Mesendoderm (in vitro differentiated cells): Measurements from ENCODE around the gene CASZ1.
A peak's percentile ranks its signal among the peaks of the same experiment; 100 is the strongest.

Experiments used
- DNase-seq: peaks from one replicate; pipeline ENCODE4 v3.0.0; 2013
- H2AK5ac ChIP-seq: 2 replicates; pipeline ENCODE4 v1.6.1; 2013; ENCODE audit warnings: low read length, inconsistent platforms
- H2BK120ac ChIP-seq: 2 replicates; pipeline ENCODE4 v1.6.1; 2013; ENCODE audit warnings: low read depth, mild to moderate bottlenecking, low read length, moderate library complexity, mixed read lengths
- H2BK15ac ChIP-seq: replicated peaks from 2 replicates; pipeline ENCODE4 v1.6.1; 2013; ENCODE audit warnings: low read depth, mild to moderate bottlenecking, moderate library complexity
- H2BK5ac ChIP-seq: 2 replicates; pipeline ENCODE4 v1.6.1; 2013; ENCODE audit warnings: low read length, inconsistent platforms
- H3K18ac ChIP-seq: 2 replicates; pipeline ENCODE4 v1.6.1; 2013; ENCODE audit warnings: mild to moderate bottlenecking, low read length, mixed read lengths
- H3K23ac ChIP-seq: one replicate; pipeline ENCODE4 v1.6.1; 2013; ENCODE audit warnings: low read length
- H3K27ac ChIP-seq: 2 replicates; pipeline ENCODE4 v1.5.1; 2013; ENCODE audit warnings: low read depth, mild to moderate bottlenecking, inconsistent platforms, low read length, moderate library complexity
- H3K27me3 ChIP-seq: 2 replicates; pipeline ENCODE4 v1.6.1; 2013; ENCODE audit warnings: low read length, control low read depth, mild to moderate bottlenecking, inconsistent platforms; ENCODE audit not compliant: insufficient read depth, poor library complexity
- H3K36me3 ChIP-seq: 2 replicates; pipeline ENCODE4 v1.6.1; 2013; ENCODE audit warnings: low read length, inconsistent platforms; ENCODE audit not compliant: control insufficient read depth, insufficient read depth
- H3K4ac ChIP-seq: one replicate; pipeline ENCODE4 v1.6.1; 2013; ENCODE audit warnings: low read depth, mild to moderate bottlenecking, low read length, moderate library complexity
- H3K4me1 ChIP-seq: 2 replicates; pipeline ENCODE4 v1.6.1; 2013; ENCODE audit warnings: low read depth, low read length, inconsistent platforms; ENCODE audit not compliant: control insufficient read depth
- H3K4me2 ChIP-seq: 2 replicates; pipeline ENCODE4 v1.6.1; 2013; ENCODE audit warnings: low read length
- H3K4me3 ChIP-seq: 2 replicates; pipeline ENCODE4 v1.5.1; 2013; ENCODE audit warnings: mild to moderate bottlenecking, low read length
- H3K56ac ChIP-seq: one replicate; pipeline ENCODE4 v1.6.1; 2013; ENCODE audit warnings: low read length
- H3K79me1 ChIP-seq: 2 replicates; pipeline ENCODE4 v1.6.1; 2013; ENCODE audit warnings: low read length, inconsistent platforms
- H3K79me2 ChIP-seq: 2 replicates; pipeline ENCODE4 v1.6.1; 2013; ENCODE audit warnings: mild to moderate bottlenecking, low read length; ENCODE audit not compliant: control insufficient read depth, insufficient read depth
- H3K9ac ChIP-seq: 2 replicates; pipeline ENCODE4 v1.6.1; 2013; ENCODE audit warnings: low read length, inconsistent platforms
- H4K5ac ChIP-seq: one replicate; pipeline ENCODE4 v1.6.1; 2013; ENCODE audit warnings: low read length
- H4K8ac ChIP-seq: one replicate; pipeline ENCODE4 v1.6.1; 2013; ENCODE audit warnings: low read depth, mild to moderate bottlenecking, control low read depth, low read length, moderate library complexity
- WGBS: extraction: QIAGEN DNeasy Blood & Tissue Kit; methylation state at CpG from one replicate; pipeline ENCODE4 v1.1.7; 2013; ENCODE audit warnings: low lambda C conversion rate, missing lambda C conversion rate; ENCODE audit not compliant: insufficient coverage; ENCODE audit errors: extremely low coverage; 5-methylcytosine and 5-hydroxymethylcytosine counted together

CASZ1 gene

DNA sequence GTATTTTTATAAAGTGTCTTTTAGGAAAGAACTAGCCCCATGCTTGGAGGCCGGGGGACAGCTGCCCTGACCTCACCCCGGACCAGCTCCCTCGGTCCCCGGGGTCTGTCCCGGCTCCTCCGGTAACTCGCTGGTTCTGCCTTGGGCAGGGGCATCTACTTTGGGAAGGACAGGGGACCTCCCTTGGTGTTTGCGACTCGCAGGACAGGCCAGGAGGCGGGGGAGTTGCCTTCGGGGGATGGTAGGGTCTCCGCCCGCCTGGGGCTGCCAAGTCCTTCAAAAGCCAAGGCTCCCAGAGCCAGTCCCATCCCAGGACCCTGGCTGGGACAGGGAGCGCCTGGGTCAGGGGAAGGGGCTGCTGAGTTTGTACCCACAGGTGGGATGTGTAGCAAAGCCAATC, 163.8 kb downstream of the CASZ1 start:
- Histone ChIP-seq H3K27ac (no peak overlapping the region), H2BK5ac (no peak overlapping the region), H3K9ac (no peak overlapping the region), H3K4ac (no peak overlapping the region), H3K4me2 (no peak overlapping the region), H3K23ac (no peak overlapping the region), H3K79me2 (no peaks in the 10 kb centered on the region), H2BK15ac (no peak overlapping the region), H4K5ac (no peak overlapping the region), H4K8ac (no peak overlapping the region), H2BK120ac (no peak overlapping the region), H3K18ac (no peak overlapping the region), H3K79me1 (no peaks in the 10 kb centered on the region), H3K4me1 (peaks cover 2% of the 10 kb centered on the region), H3K27me3 (no peaks in the 10 kb centered on the region), H2AK5ac (no peak overlapping the region), H3K4me3 (no peak overlapping the region), H3K56ac (no peak overlapping the region), H3K36me3 (no peaks in the 10 kb centered on the region)
- WGBS: no CpG with 5 or more reads among the region's 14 CpGs
- no peak for DNase-seq

DNA sequence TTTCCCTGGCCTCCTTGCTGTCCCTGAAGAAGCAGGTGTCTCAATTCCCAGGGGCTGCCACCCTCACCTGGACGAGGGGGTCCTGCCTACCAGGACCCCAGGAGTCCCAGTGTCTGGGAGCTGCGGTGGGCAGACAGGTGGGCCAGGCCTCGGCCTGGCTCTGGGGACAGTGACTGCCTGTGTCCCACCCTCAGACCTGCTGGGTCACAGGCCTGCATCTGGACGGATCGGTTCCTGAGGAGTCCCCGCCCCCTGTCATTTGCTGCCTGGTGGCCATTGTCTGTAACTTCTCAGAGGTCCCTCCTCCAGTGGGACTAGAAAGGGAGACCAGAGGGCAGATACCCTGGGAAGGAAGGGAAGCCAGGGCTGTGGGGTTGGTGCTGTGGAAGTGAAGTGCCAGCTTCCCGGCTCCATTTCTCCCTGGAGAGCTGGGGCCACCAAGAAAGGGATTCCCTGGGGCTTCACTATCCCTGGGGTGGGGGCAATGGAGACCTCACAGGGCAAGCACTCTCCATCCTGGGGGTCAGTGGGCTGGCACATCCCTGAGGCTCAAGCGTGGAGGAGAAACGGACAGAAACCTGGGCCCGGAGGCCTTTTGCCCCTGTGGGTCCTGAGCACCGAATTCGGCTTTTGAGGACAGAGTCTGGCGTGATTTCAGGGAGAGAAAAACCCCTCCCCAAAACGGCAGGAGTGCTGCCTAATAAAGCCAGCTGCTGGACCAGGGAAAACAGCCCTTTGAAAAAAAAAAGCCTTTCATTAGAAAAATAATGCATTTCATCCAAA, 164.4 kb downstream of the CASZ1 start:
- no peak overlapping the region for H4K8ac ChIP-seq
- H2AK5ac ChIP-seq: no peak overlapping the region
- no peak overlapping the region for H2BK5ac ChIP-seq
- no peak overlapping the region for H2BK120ac ChIP-seq
- peaks cover 2% of the 10 kb centered on the region for H3K4me1 ChIP-seq
- no peak overlapping the region for H2BK15ac ChIP-seq
- no peak overlapping the region for H3K27ac ChIP-seq
- H3K27me3 ChIP-seq: no peaks in the 10 kb centered on the region
- no peaks in the 10 kb centered on the region for H3K36me3 ChIP-seq
- peak overlapping the region; percentile 8 for H3K9ac ChIP-seq
- peak; percentile 67 for DNase-seq
- no peak overlapping the region for H3K18ac ChIP-seq
- H3K4me3 ChIP-seq: no peak overlapping the region
- no CpG with 5 or more reads among the region's 14 CpGs for WGBS
- no peak overlapping the region for H4K5ac ChIP-seq
- peak overlapping the region; percentile 55 for H3K23ac ChIP-seq
- no peaks in the 10 kb centered on the region for H3K79me2 ChIP-seq
- peak overlapping the region; percentile 17 for H3K56ac ChIP-seq
- no peak overlapping the region for H3K4me2 ChIP-seq
- H3K4ac ChIP-seq: no peak overlapping the region
- no peaks in the 10 kb centered on the region for H3K79me1 ChIP-seq

DNA sequence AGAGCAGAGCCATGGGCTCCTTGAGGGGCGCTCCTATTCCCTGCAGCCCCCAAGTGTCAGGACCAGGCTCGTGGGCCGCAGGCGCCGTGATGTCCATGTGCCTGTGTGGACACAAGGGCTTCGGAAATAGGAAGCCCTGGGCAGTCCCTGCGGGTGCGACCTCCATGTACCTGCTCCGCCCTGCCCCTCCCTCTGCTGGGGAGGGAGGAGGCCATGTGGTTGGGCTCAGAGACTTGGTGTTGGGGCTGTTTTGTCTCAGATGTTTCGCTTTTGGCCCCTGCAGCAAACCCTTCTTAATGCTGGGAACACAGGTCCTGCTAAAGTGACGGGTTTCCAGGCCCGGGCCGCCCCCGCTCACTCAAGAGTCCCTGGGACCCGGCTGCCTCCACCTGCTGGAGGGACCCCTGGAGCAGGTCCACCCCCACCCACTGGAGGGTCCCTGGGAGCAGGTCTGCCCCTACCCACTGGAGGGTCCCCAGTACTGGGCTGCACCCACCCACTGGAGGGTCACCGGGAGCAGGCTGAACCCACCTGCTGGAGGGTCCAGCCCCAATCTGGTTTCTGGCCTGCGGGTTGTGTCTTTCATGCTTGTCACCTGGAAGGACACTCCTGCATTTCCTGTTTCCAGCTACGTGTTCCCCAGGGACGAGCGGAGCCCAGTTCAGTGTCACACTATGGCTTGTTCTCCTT, 165.2 kb downstream of the CASZ1 start:
- Histone ChIP-seq H3K4me1 (peaks cover 2% of the 10 kb centered on the region), H3K4me2 (no peak overlapping the region), H4K8ac (no peak overlapping the region), H3K36me3 (no peaks in the 10 kb centered on the region), H3K56ac (peak overlapping the region; percentile 7), H2AK5ac (no peak overlapping the region), H2BK5ac (no peak overlapping the region), H3K4me3 (no peak overlapping the region), H3K4ac (no peak overlapping the region), H3K27me3 (no peaks in the 10 kb centered on the region), H2BK120ac (no peak overlapping the region), H3K27ac (no peak overlapping the region), H3K79me2 (no peaks in the 10 kb centered on the region), H4K5ac (no peak overlapping the region), H3K79me1 (no peaks in the 10 kb centered on the region), H3K23ac (no peak overlapping the region), H3K9ac (no peak overlapping the region), H3K18ac (no peak overlapping the region), H2BK15ac (no peak overlapping the region)
- WGBS: no CpG with 5 or more reads among the region's 20 CpGs
- DNase-seq: no peak

DNA sequence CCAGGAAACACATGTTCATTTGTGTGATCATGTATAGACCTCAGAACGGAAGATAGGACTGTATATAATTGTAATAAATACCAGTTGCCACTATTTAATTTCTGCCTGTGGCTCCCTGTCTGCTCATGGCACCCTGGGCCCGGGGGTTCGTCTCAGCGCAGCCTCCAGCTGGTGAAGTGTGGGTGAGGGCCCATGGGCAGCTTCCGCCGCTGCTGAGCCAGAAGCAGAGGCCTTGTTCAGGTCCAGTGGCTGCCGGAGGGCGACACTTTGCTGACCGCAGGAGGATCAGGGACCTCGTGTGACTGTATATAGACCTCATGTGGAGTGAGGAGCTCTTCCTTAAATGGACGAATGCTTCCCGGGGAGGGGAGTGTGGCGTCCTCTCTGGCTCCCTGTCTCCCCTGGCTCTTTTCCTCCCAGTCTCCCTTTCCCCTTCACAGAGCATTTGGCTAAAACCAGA, 165.8 kb downstream of the CASZ1 start:
- H3K79me2 ChIP-seq: no peaks in the 10 kb centered on the region
- H2BK120ac ChIP-seq: no peak overlapping the region
- H3K23ac ChIP-seq: no peak overlapping the region
- no peak overlapping the region for H3K27ac ChIP-seq
- H3K4me2 ChIP-seq: no peak overlapping the region
- H3K79me1 ChIP-seq: no peaks in the 10 kb centered on the region
- no peak for DNase-seq
- H3K4ac ChIP-seq: no peak overlapping the region
- no peak overlapping the region for H4K8ac ChIP-seq
- no peak overlapping the region for H2BK5ac ChIP-seq
- H3K27me3 ChIP-seq: no peaks in the 10 kb centered on the region
- H3K9ac ChIP-seq: no peak overlapping the region
- H3K4me1 ChIP-seq: peaks cover 2% of the 10 kb centered on the region
- H4K5ac ChIP-seq: no peak overlapping the region
- H3K36me3 ChIP-seq: no peaks in the 10 kb centered on the region
- H3K56ac ChIP-seq: no peak overlapping the region
- H2AK5ac ChIP-seq: no peak overlapping the region
- no peak overlapping the region for H3K4me3 ChIP-seq
- H2BK15ac ChIP-seq: no peak overlapping the region
- no CpG with 5 or more reads among the region's 13 CpGs for WGBS
- H3K18ac ChIP-seq: no peak overlapping the region

- Histone ChIP-seq H2AK5ac (no peak overlapping the region), H4K5ac (no peak overlapping the region), H3K4ac (no peak overlapping the region), H3K18ac (no peak overlapping the region), H3K27me3 (no peaks in the 10 kb centered on the region), H3K4me2 (no peak overlapping the region), H3K56ac (no peak overlapping the region), H3K27ac (no peak overlapping the region), H2BK5ac (no peak overlapping the region), H3K4me3 (no peak overlapping the region), H3K79me1 (no peaks in the 10 kb centered on the region), H3K36me3 (no peaks in the 10 kb centered on the region), H3K79me2 (no peaks in the 10 kb centered on the region), H3K9ac (no peak overlapping the region), H3K23ac (no peak overlapping the region), H3K4me1 (peaks cover 2% of the 10 kb centered on the region), H2BK120ac (no peak overlapping the region), H4K8ac (no peak overlapping the region), H2BK15ac (no peak overlapping the region)
- no peak for DNase-seq
- no CpG with 5 or more reads among the region's 36 CpGs for WGBS
Measured at GRCh38 chr1:10629816-10630571, 166.5 kb downstream of the CASZ1 start.
